Gastrocnemius medialis (tissue), 4 donors: ENCODE data around the gene GTPBP6. TPM values are rescaled to one million over a fixed set of nuclear protein-coding genes. Genes with fewer than 3 reads are reported as not detected.
"Not testable (repeated sequence)": the region's sequence is repeated elsewhere in the genome, so short reads cannot be mapped to it uniquely, and the experiment has no call there.

Source experiments
- ATAC-seq, 2 donors: fragments of 150-250 bp; one replicate each; pipeline ENCODE4 v1.9.1; 2016
- DNase-seq, 2 donors: peaks; one replicate each; pipeline ENCODE4 v3.0.0-alpha.2; 2019
- H3K27ac ChIP-seq, 4 donors: fragments of 200-600 bp; sonication (generic); 1 replicate in 1 of 4; 2 replicates in 3 of 4; pipeline ENCODE4 v1.5.1; 2016 to 2018; ENCODE audit warnings: mild to moderate bottlenecking in 2 of 4, moderate library complexity in 1 of 4
- H3K27me3 ChIP-seq, 3 donors: fragments of 200-600 bp; sonication (generic) in 2 of 3; 1 replicate in 1 of 3; 2 replicates in 2 of 3; pipeline versions ENCODE4 v1.5.1 to v1.6.0; 2016 to 2019; ENCODE audit warnings: mild to moderate bottlenecking in 1 of 3, moderate library complexity in 1 of 3
- H3K36me3 ChIP-seq, 2 donors: fragments of 200-600 bp; sonication (generic) in 1 of 2; one replicate each; pipeline ENCODE4 v1.5.1; 2017 to 2018
- H3K4me1 ChIP-seq, 2 donors: fragments of 200-600 bp; sonication (generic) in 1 of 2; one replicate each; pipeline ENCODE4 v1.5.1; 2016 to 2017; ENCODE audit warnings: mild to moderate bottlenecking in 2 of 2
- H3K4me3 ChIP-seq, 4 donors: fragments of 200-600 bp; sonication (generic) in 3 of 4; 1 replicate in 1 of 4; 2 replicates in 3 of 4; pipeline ENCODE4 v1.5.1; 2016 to 2019; ENCODE audit warnings: mild to moderate bottlenecking in 2 of 4
- H3K9me3 ChIP-seq, 3 donors: fragments of 200-600 bp; sonication (generic) in 2 of 3; 1 replicate in 1 of 3; 2 replicates in 2 of 3; pipeline ENCODE4 v1.5.1; 2016 to 2019
- POLR2A ChIP-seq, 2 donors: fragments of 450-650 bp; IDR thresholded peaks; one replicate each; pipeline ENCODE4 v1.6.1; 2017; ENCODE audit warnings: antibody characterized with exemption in 2 of 2, mild to moderate bottlenecking in 2 of 2, moderate library complexity in 2 of 2
- in situ Hi-C, 4 donors: fragments of 200-750 bp; cut with MboI; loops; one replicate each; pipeline versions ENCODE4 v1.15.0 to v1.8.0; 2017; ENCODE audit warnings: low sequenced_read_pairs in 4 of 4
- intact Hi-C: fragments of 100-400 bp; cut with DNase I; formaldehyde crosslinking; loops from one replicate; pipeline ENCODE4 v1.15.1; 2023; ENCODE audit warnings: low total_unique reads
- total RNA-seq, 4 donors: library from RNA; depleted of rRNA; stranded (reverse); fragments of >200 nt; gene quantifications; one replicate each; pipeline versions ENCODE4 v1.1.0 to v1.2.3, GENCODE V29; 2016
- TF ChIP-seq, protein P1 (sequence below), 5 experiments: fragments of 450-650 bp in 3 of 5; fragments of 200-600 bp in 2 of 5; sonication (generic) in 2 of 5; IDR thresholded peaks in 4 of 5; conservative IDR thresholded peaks in 1 of 5; 1 replicate in 4 of 5; 2 replicates in 1 of 5; pipeline ENCODE4 v1.5.1; 2016 to 2019; ENCODE audit warnings: antibody characterized with exemption in 5 of 5, mild to moderate bottlenecking in 3 of 5, moderate library complexity in 3 of 5

The GTPBP6 gene
- total RNA-seq, 4 donors from 2014 or later, result 40.1 to 79.4 (median 46.9) TPM

DNA sequence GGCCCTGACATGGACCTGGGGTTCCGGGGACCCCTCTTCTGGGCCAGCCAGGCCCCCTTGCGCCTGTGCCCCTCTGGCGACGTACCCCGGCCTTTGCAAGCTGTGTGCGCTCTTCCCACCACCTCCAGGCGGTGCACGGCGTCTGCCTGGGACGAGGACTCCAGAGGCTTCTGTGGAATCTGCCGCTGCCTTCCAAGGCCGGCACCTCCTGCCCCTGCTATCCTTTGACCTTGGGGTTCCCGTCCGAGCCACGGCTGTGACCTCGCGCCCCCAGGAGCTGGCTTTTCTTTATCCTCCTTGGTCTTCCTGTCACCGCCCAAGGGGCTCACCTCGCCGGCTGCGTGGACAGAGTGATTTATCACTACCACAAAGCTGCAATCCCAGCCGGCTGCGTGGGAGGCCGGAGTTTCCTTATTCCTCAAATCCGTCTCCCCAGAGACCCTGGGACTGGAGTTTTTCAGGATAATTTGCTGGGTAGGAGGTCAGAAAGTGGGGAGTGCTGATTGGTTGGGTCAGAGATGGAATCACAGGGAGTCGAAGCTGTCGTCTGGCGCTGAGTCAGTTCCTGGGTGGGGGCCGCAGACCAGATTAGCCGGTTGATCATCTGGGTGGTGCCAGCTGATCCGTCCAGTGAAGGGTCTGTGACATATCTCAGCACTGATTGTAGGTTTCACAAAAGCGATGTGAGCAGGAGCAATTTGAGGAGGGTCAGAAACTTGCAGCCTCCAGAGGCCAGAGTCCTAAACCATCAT is 57.3 kb downstream of the GTPBP6 start:
- in situ Hi-C loops, result no loop called here
- TF ChIP-seq, protein P1, sequence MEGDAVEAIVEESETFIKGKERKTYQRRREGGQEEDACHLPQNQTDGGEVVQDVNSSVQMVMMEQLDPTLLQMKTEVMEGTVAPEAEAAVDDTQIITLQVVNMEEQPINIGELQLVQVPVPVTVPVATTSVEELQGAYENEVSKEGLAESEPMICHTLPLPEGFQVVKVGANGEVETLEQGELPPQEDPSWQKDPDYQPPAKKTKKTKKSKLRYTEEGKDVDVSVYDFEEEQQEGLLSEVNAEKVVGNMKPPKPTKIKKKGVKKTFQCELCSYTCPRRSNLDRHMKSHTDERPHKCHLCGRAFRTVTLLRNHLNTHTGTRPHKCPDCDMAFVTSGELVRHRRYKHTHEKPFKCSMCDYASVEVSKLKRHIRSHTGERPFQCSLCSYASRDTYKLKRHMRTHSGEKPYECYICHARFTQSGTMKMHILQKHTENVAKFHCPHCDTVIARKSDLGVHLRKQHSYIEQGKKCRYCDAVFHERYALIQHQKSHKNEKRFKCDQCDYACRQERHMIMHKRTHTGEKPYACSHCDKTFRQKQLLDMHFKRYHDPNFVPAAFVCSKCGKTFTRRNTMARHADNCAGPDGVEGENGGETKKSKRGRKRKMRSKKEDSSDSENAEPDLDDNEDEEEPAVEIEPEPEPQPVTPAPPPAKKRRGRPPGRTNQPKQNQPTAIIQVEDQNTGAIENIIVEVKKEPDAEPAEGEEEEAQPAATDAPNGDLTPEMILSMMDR (IDR thresholded peaks at IDR 0.05 in 4 of 5, conservative IDR thresholded peaks at IDR 0.05 in 1 of 5), result no peak
- no peak for TF ChIP-seq POLR2A (IDR thresholded peaks at IDR 0.05)
- no peak overlapping the region for H3K4me3 ChIP-seq

DNA sequence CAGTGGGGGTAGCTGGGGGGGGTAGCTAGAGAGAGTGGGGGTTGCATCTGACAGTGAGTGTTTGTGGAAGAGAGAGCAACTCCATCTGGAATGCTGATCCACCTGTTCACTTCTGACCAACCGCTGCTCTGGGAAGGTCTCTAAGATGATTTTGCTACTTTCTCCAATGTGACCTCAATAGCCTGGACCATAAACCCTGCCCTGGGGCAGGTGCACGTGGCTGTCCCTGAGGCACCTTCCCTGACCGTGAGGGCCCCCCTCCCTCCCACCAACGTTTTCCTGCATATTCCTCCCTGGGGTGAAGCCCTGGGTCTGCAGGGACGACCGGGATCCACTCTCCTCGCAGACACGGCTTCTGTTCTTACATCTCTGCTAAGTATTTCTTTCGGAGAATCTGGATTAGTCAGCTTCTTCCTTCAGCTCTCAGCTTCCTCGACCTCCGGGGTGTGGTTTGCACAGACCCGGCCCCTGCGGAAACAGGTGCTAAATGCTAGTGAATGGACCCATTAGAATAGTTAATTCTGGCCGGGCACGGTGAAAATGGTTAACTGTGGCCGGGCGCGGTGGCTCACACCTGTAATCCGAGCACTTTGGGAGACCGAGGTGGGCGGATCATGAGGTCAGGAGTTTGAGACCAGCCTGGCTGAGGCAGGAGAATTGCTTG is 58.8 kb downstream of the GTPBP6 start:
- no peaks in the 10 kb centered on the region for H3K36me3 ChIP-seq
- DNase-seq (no peak), ATAC-seq (no peak)
- TF ChIP-seq, protein P1 (IDR thresholded peaks at IDR 0.05 in 4 of 5, conservative IDR thresholded peaks at IDR 0.05 in 1 of 5), result no peak
- no peak for TF ChIP-seq POLR2A (IDR thresholded peaks at IDR 0.05)
- no peak overlapping the region for H3K4me3 ChIP-seq
- in situ Hi-C loops (no loop called here), intact Hi-C loops (no loop called here)
- H3K27me3 ChIP-seq, result no peaks in the 10 kb centered on the region
- H3K4me1 ChIP-seq, result no peaks in the 10 kb centered on the region
- H3K27ac ChIP-seq, result no peak overlapping the region
- H3K9me3 ChIP-seq, result no peaks in the 10 kb centered on the region

More for the DNA sequence above, 57.3 kb downstream of the GTPBP6 start:
- no peaks in the 10 kb centered on the region for H3K36me3 ChIP-seq
- no peak overlapping the region for H3K27ac ChIP-seq
- DNase-seq (no peak), ATAC-seq (no peak)
- no peaks in the 10 kb centered on the region for H3K9me3 ChIP-seq
- intact Hi-C loops, result no loop called here
- no peaks in the 10 kb centered on the region for H3K4me1 ChIP-seq
- no peaks in the 10 kb centered on the region for H3K27me3 ChIP-seq

DNA sequence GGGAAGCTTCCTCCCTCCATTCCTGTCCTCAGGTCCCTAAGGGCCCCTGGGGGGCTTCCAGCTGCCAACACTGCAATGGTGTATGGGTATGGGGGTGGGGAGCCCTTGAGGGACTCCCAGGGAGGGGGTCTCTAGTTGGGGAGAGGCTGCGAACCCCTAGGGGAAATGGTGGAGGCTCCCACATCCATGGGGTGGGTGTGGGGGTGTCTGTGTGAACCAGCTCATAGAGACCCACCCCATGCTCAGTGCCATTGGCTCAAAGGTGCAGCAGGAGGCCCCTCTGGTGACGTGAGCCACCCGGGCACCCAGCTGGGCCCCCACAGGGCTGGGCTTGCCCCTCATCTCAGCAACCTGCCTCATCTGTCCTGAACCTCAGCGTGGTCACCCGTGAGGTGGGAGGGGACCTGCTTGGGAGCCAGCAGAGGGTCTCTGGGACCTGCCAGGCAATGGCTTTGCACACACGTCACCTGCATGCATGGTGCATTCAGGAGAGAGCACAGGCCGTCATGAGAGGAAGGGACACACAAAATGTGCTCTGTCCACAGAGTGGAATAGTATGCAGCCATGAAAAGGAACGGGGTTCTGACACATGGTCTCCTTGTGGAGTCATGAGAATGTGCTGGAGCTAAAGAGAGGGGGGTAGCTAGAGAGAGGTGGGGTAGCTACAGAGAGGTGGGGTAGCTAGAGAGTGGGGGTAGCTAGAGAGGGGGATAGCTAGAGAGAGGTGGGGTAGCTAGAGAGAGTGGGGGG is 60.1 kb downstream of the GTPBP6 start:
- Histone ChIP-seq H3K4me1 (no peaks in the 10 kb centered on the region), H3K27me3 (no peaks in the 10 kb centered on the region), H3K36me3 (no peaks in the 10 kb centered on the region), H3K9me3 (no peaks in the 10 kb centered on the region), H3K4me3 (no peak overlapping the region), H3K27ac (no peak overlapping the region)
- TF ChIP-seq POLR2A (IDR thresholded peaks at IDR 0.05), result no peak
- TF ChIP-seq, protein P1 (IDR thresholded peaks at IDR 0.05 in 4 of 5, conservative IDR thresholded peaks at IDR 0.05 in 1 of 5), result no peak
- in situ Hi-C loops (no loop called here), intact Hi-C loops (no loop called here)
- ATAC-seq, result no peak
- no peak for DNase-seq

DNA sequence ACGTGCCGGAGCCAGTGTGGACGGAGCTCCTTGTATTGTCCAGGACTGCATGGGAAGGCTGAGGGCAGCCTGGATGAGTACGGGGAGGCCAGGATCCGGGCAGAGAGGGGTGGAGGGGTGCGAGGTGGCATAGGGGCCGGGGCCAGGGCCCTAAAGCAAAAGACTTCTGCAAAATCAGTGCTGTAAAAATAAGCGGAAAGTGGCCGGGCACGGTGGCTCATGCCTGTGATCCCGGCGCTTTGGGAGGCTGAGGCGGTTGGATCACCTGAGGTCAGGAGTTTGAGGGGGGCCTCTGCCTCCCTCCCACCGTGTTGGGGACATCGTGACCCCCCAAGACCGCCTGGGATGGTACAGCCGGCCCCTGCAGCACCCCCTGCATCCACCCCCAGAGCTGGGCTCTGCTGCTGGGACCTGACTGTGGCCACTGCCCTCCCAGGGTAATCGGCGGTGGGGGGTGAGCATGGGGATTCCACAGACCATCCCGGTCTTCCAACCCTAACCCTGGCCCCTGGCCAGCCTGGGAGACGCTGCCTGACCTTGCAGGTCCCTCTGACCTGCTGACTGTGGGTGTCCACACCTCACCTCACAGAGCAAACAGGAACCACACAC is 60.8 kb downstream of the GTPBP6 start:
- intact Hi-C loops (no loop called here), in situ Hi-C loops (no loop called here)
- no peaks in the 10 kb centered on the region for H3K36me3 ChIP-seq
- no peaks in the 10 kb centered on the region for H3K4me1 ChIP-seq
- no peak overlapping the region for H3K4me3 ChIP-seq
- DNase-seq (no peak), ATAC-seq (no peak)
- H3K27ac ChIP-seq, result no peak overlapping the region
- H3K9me3 ChIP-seq, result no peaks in the 10 kb centered on the region
- no peaks in the 10 kb centered on the region for H3K27me3 ChIP-seq
- TF ChIP-seq POLR2A (IDR thresholded peaks at IDR 0.05), result no peak
- TF ChIP-seq, protein P1 (IDR thresholded peaks at IDR 0.05 in 4 of 5, conservative IDR thresholded peaks at IDR 0.05 in 1 of 5), result no peak

DNA sequence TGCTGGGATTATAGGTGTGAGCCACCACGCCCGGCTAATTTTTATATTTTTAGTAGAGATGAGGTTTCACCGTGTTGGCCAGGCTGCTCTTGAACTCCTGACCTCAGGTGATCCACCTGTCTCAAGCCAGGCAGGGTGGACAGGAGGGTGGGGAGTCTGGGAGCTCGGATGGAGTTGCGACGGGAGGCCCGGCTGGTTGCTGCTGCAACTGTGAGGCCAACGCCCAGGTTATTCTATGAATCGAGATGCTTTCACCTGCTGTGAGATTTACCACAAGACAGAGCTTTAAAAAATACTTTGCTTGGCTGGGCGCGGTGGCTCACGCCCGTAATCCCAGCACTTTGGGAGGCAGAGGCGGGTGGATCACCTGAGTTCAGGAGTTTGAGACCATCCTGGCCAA is 61.5 kb downstream of the GTPBP6 start:
- intact Hi-C loops, H3K36me3 ChIP-seq, H3K4me3 ChIP-seq, H3K27me3 ChIP-seq, DNase-seq, H3K27ac ChIP-seq, H3K9me3 ChIP-seq, H3K4me1 ChIP-seq, ATAC-seq, in situ Hi-C loops: not testable (repeated sequence)
